ENCODE data around the gene C12orf56.

C12orf56 gene

GRCh38 chr12:64404470-64405256 lies 14.1 kb upstream of the C12orf56 start:
- peak overlapping the region; percentile 87 for H3K4me3 ChIP-seq
- peak; percentile 79 for DNase-seq (ENCODE audit: low spot score)
- no peak for TF ChIP-seq CTCF (IDR thresholded peaks at IDR 0.05)
- H3K27ac ChIP-seq, result peak overlapping the region; percentile 93 to 97

GRCh38 chr12:64403707-64404469 lies 13.3 kb upstream of the C12orf56 start, which contains the start of gene XPOT:
Gene XPOT, plus strand, starts transcription at chr12:64404392. Its CDS starts 5,644 bp downstream, at chr12:64410036.
- DNase-seq (ENCODE audit: low spot score), result peak; percentile 97
- Histone ChIP-seq H3K4me3 (peak within 1 kb of the TSS; percentile 87), H3K27ac (peak within 1 kb of the TSS; percentile 93 to 97)
- TF ChIP-seq CTCF (IDR thresholded peaks at IDR 0.05), result no peak

- no peak for DNase-seq (ENCODE audit: low spot score)
These were observed 11.6 kb upstream of the C12orf56 start for GRCh38 chr12:64402181-64402580.

GRCh38 chr12:64400041-64400440 lies 9.5 kb upstream of the C12orf56 start:
- DNase-seq (ENCODE audit: low spot score), result no peak
- no peak overlapping the region for H3K27ac ChIP-seq
- no peak for TF ChIP-seq CTCF (IDR thresholded peaks at IDR 0.05)
- H3K4me3 ChIP-seq, result no peak overlapping the region

More at GRCh38 chr12:64402181-64402580, 11.6 kb upstream of the C12orf56 start:
- TF ChIP-seq CTCF (IDR thresholded peaks at IDR 0.05), result no peak
- Histone ChIP-seq H3K27ac (no peak overlapping the region), H3K4me3 (no peak overlapping the region)

- H3K4me3 ChIP-seq, result no peak overlapping the region
- no peak overlapping the region for H3K27ac ChIP-seq
- no peak for TF ChIP-seq CTCF (IDR thresholded peaks at IDR 0.05)
- no peak for DNase-seq (ENCODE audit: low spot score)
These were observed 5.2 kb upstream of the C12orf56 start for GRCh38 chr12:64395739-64396138.

- Histone ChIP-seq H3K27ac (no peak overlapping the region), H3K4me3 (no peak overlapping the region)
- no peak for TF ChIP-seq CTCF (IDR thresholded peaks at IDR 0.05)
- no peak for DNase-seq (ENCODE audit: low spot score)
These were observed 1.7 kb upstream of the C12orf56 start for GRCh38 chr12:64392221-64392620.
